Measurements from ENCODE around the gene CEP170.

GRCh38 chr1:243291292-243291691 lies 36.2 kb upstream of the CEP170 start:
- TF ChIP-seq CTCF (IDR thresholded peaks at IDR 0.05) (no peak), ZFX (IDR thresholded peaks at IDR 0.05; ENCODE audit: borderline replicate concordance) (no peak)
